ENCODE measurements around the gene SHISAL2A.

SHISAL2A gene

GRCh38 chr1:52665006-52665941 is 32.3 kb downstream of the SHISAL2A start:
- Mint-ChIP-seq H3K27ac (no peak overlapping the region), H3K4me1 (peaks cover 3% of the 10 kb centered on the region), H3K36me3 (peaks cover 6% of the 10 kb centered on the region), H3K9me3 (no peaks in the 10 kb centered on the region), H3K4me3 (no peak overlapping the region), H3K27me3 (no peaks in the 10 kb centered on the region)

GRCh38 chr1:52667290-52667689 is 34.3 kb downstream of the SHISAL2A start:
- Mint-ChIP-seq H3K27me3 (no peaks in the 10 kb centered on the region), H3K9me3 (no peaks in the 10 kb centered on the region), H3K4me1 (peaks cover 3% of the 10 kb centered on the region), H3K4me3 (no peak overlapping the region), H3K27ac (no peak overlapping the region), H3K36me3 (peaks cover 9% of the 10 kb centered on the region)

GRCh38 chr1:52667984-52668383 is 35.0 kb downstream of the SHISAL2A start:
- no peaks in the 10 kb centered on the region for H3K9me3 Mint-ChIP-seq
- no peak overlapping the region for H3K4me3 Mint-ChIP-seq
- no peaks in the 10 kb centered on the region for H3K27me3 Mint-ChIP-seq
- H3K4me1 Mint-ChIP-seq, result peaks cover 3% of the 10 kb centered on the region
- H3K36me3 Mint-ChIP-seq, result peaks cover 9% of the 10 kb centered on the region
- H3K27ac Mint-ChIP-seq, result no peak overlapping the region

GRCh38 chr1:52668711-52669110 is 35.7 kb downstream of the SHISAL2A start:
- H3K27ac Mint-ChIP-seq, result no peak overlapping the region
- peaks cover 3% of the 10 kb centered on the region for H3K4me1 Mint-ChIP-seq
- peaks cover 9% of the 10 kb centered on the region for H3K36me3 Mint-ChIP-seq
- H3K27me3 Mint-ChIP-seq, result no peaks in the 10 kb centered on the region
- no peaks in the 10 kb centered on the region for H3K9me3 Mint-ChIP-seq
- H3K4me3 Mint-ChIP-seq, result no peak overlapping the region

GRCh38 chr1:52669696-52670095 is 36.7 kb downstream of the SHISAL2A start:
- Mint-ChIP-seq H3K27ac (no peak overlapping the region), H3K4me3 (no peak overlapping the region), H3K36me3 (peaks cover 10% of the 10 kb centered on the region), H3K4me1 (peaks cover 6% of the 10 kb centered on the region), H3K27me3 (no peaks in the 10 kb centered on the region), H3K9me3 (no peaks in the 10 kb centered on the region)

GRCh38 chr1:52670604-52671003 is 37.6 kb downstream of the SHISAL2A start:
- Mint-ChIP-seq H3K4me3 (no peak overlapping the region), H3K36me3 (peaks cover 13% of the 10 kb centered on the region), H3K27me3 (no peaks in the 10 kb centered on the region), H3K4me1 (peaks cover 11% of the 10 kb centered on the region), H3K27ac (no peak overlapping the region), H3K9me3 (no peaks in the 10 kb centered on the region)

- no peaks in the 10 kb centered on the region for H3K9me3 Mint-ChIP-seq
- peaks cover 12% of the 10 kb centered on the region for H3K36me3 Mint-ChIP-seq
- peaks cover 8% of the 10 kb centered on the region for H3K4me1 Mint-ChIP-seq
- no peak overlapping the region for H3K4me3 Mint-ChIP-seq
- no peaks in the 10 kb centered on the region for H3K27me3 Mint-ChIP-seq
- H3K27ac Mint-ChIP-seq, result no peak overlapping the region
Observed at GRCh38 chr1:52672946-52673345, 40.0 kb downstream of the SHISAL2A start.

- Mint-ChIP-seq H3K4me1 (peaks cover 8% of the 10 kb centered on the region), H3K36me3 (peaks cover 12% of the 10 kb centered on the region)
Observed at GRCh38 chr1:52673513-52673912, 40.5 kb downstream of the SHISAL2A start.

GRCh38 chr1:52674497-52675384 is 41.8 kb downstream of the SHISAL2A start:
- Mint-ChIP-seq H3K4me3 (no peak overlapping the region), H3K27ac (peak overlapping the region; percentile 35), H3K36me3 (peaks cover 12% of the 10 kb centered on the region), H3K27me3 (no peaks in the 10 kb centered on the region), H3K4me1 (peaks cover 8% of the 10 kb centered on the region), H3K9me3 (no peaks in the 10 kb centered on the region)

More at GRCh38 chr1:52673513-52673912, 40.5 kb downstream of the SHISAL2A start:
- Mint-ChIP-seq H3K9me3 (no peaks in the 10 kb centered on the region), H3K4me3 (no peak overlapping the region), H3K27ac (no peak overlapping the region), H3K27me3 (no peaks in the 10 kb centered on the region)

- H3K27ac Mint-ChIP-seq, result no peak overlapping the region
- H3K9me3 Mint-ChIP-seq, result no peaks in the 10 kb centered on the region
- peaks cover 8% of the 10 kb centered on the region for H3K4me1 Mint-ChIP-seq
- no peak overlapping the region for H3K4me3 Mint-ChIP-seq
- no peaks in the 10 kb centered on the region for H3K27me3 Mint-ChIP-seq
- H3K36me3 Mint-ChIP-seq, result peaks cover 5% of the 10 kb centered on the region
Observed at GRCh38 chr1:52676249-52676903, 43.4 kb downstream of the SHISAL2A start.

GRCh38 chr1:52677076-52677806 is 44.3 kb downstream of the SHISAL2A start:
- no peak overlapping the region for H3K27ac Mint-ChIP-seq
- H3K4me3 Mint-ChIP-seq, result no peak overlapping the region
- peaks cover 8% of the 10 kb centered on the region for H3K4me1 Mint-ChIP-seq
- H3K27me3 Mint-ChIP-seq, result no peaks in the 10 kb centered on the region
- H3K36me3 Mint-ChIP-seq, result peaks cover 4% of the 10 kb centered on the region
- H3K9me3 Mint-ChIP-seq, result no peaks in the 10 kb centered on the region

GRCh38 chr1:52679048-52679447 is 46.1 kb downstream of the SHISAL2A start:
- Mint-ChIP-seq H3K4me1 (peaks cover 8% of the 10 kb centered on the region), H3K27ac (no peak overlapping the region), H3K36me3 (peaks cover 7% of the 10 kb centered on the region), H3K4me3 (no peak overlapping the region), H3K9me3 (no peaks in the 10 kb centered on the region), H3K27me3 (no peaks in the 10 kb centered on the region)

GRCh38 chr1:52679498-52679897 is 46.5 kb downstream of the SHISAL2A start:
- Mint-ChIP-seq H3K27ac (no peak overlapping the region), H3K36me3 (peaks cover 7% of the 10 kb centered on the region), H3K4me1 (peaks cover 8% of the 10 kb centered on the region), H3K27me3 (no peaks in the 10 kb centered on the region), H3K4me3 (no peak overlapping the region), H3K9me3 (no peaks in the 10 kb centered on the region)

GRCh38 chr1:52680353-52680752 is 47.4 kb downstream of the SHISAL2A start:
- H3K27me3 Mint-ChIP-seq, result no peaks in the 10 kb centered on the region
- H3K36me3 Mint-ChIP-seq, result peaks cover 3% of the 10 kb centered on the region
- peaks cover 7% of the 10 kb centered on the region for H3K4me1 Mint-ChIP-seq
- peak overlapping the region; percentile 37 for H3K27ac Mint-ChIP-seq
- no peak overlapping the region for H3K4me3 Mint-ChIP-seq
- H3K9me3 Mint-ChIP-seq, result no peaks in the 10 kb centered on the region

GRCh38 chr1:52681136-52681535 is 48.2 kb downstream of the SHISAL2A start:
- no peak overlapping the region for H3K27ac Mint-ChIP-seq
- H3K27me3 Mint-ChIP-seq, result no peaks in the 10 kb centered on the region
- peaks cover 10% of the 10 kb centered on the region for H3K4me1 Mint-ChIP-seq
- H3K9me3 Mint-ChIP-seq, result no peaks in the 10 kb centered on the region
- H3K36me3 Mint-ChIP-seq, result peaks cover 4% of the 10 kb centered on the region
- H3K4me3 Mint-ChIP-seq, result no peak overlapping the region
